HG03342 (cell line): Measurements from ENCODE around the gene ANKRD37.

Experiments used
- ATAC-seq: cut with Tn5 transposase; IDR thresholded peaks from one replicate; pipeline ENCODE4 v1.9.1; 2021; ENCODE audit warnings: mild to moderate bottlenecking, moderate library complexity; ENCODE audit not compliant: unreplicated experiment

Gene ANKRD37

DNA sequence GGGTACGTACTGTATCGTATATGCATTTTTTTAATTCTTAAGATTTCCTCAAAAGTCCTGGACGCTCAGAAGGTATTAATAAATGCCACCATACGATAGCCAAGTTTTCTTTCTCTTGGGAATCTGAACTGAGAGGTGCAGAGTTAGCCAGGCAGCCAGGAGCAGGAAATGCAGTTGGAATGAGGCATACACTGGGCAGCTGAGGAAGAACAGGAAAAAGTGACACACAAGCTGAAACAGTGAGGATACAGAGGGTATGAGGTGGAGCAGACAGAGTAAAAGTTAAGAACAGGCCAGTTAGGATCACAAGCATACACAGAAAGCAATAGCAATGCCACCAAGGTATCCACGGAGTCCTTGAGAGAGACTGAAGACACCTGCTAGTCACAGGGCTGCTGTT, 15.8 kb downstream of the ANKRD37 start:
- no peak for ATAC-seq

DNA sequence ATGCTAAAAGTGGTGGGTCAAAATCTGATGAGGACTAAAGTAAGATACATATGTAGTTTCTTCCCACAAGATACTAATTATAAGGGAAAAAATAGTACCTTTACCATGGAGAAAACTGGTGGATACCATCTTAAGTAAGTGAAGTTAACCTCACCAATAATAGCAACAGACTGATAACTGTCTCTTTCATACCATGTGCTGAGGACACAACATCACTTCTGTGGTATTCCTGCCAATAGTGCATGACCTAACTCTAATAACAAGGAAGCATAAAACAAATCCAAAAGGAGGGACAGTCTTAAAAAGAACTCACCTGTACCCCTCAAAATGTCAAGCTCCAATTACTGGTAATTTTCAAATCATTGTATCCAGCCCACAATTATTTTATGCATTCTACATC, 20.3 kb downstream of the ANKRD37 start:
- ATAC-seq: no peak

DNA sequence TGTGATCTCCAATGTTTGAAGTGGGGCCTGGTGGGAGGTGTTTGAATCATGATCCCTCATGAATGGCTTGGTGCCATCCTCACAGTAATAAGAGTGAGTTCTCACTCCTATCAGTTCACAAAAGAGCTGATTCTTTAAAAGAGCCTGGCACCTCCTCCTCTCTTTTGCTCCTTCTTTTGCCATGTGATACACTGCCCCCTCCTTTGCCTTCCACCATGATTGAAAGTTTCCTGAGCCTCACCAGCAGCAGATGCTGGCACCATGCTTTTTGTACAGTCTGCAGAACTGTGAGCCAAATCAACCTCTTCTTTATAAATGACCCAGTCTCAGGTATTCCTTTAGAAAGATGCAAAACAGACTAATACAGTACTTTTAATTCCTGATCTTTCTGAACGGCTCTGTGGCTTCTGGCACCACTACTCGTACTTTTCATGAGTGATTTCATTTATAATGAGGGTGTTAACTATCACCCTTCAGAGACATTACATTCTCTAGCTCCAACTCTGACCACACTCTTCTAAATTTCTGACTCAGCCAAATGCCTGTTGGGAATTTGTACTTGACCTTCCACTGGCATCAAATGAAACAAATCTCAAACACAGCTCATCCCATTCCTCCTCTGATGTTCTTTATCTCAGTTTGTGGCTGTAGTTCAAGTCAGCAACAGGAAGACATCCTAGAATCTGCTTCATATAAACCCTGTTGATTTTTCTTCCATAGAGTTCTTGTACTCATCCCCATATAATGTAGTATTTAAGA, 24.9 kb downstream of the ANKRD37 start:
- no peak for ATAC-seq

DNA sequence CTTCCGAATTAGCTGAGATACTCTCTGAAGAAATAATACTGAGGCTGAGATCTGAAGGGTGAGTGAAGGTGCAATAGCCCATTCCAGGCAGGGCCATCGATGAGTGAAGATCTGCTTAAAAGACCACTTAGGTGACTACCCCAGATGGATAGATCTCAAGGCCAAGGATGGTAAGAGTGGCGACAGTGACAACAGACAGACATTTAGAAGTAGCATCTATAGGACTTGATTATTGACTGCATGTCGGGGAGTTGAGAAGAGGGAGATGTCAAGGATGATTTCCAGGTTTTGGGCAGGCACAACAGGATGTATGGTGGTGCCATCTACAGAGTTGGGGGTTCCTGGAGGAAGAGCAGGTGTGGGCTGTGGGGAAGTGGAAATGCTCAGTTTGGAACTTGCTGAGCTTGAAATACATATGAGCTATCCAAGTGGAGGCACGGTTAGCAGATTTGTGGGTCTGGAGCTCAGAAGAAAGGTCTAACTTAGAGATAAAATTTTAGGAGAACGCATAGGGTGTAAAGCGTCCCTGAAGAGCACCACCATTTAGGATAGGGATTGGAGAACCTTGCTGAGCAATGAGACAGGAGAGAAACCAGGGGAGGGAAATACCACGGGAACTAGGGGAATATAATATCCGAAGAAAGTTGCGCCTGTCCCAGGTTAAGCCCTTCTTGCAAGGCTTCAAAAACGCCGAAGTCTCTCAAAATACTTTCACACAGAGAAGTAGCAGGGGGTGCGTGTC, 28.4 kb downstream of the ANKRD37 start:
- ATAC-seq: no peak

DNA sequence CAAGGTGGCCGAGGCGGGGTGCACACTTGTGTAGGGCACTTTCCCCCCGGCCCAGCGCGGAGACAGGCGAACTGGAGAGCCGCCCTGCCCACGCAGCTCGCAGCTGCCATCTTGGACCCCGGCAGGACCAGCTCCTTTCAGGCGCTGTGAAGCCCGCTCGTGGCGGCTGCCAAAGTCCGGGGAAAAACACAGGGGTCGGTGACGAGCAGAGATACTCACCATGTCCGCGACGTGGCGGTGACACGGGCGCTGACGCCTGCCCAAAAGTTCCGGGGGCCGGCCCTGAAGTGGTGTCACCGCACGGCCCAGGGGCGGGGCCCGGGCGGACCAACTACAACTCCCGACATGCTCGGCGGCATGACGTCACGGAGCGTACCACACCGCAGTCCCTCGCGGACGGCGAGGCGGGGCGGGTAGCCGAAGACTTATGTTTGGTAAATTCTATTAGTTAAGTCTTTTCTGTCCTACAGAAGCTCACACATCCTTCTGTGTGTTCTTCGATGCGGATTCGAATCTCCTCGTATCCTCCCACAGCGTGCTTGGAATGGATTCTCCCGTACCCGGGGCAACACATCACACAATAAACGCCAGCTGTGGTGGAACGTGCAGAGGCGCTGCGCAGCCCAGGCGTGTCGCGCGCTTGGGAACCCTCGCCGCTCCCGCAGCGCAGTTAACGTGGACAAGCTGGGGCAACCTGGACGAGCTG, 29.2 kb downstream of the ANKRD37 start, which contains the start of gene UFSP2:
Gene UFSP2 (minus strand): TSS at position 318 of the 706 bp plus-strand sequence. CDS start 96 bp downstream, at position 222.
- peak; percentile 91 for ATAC-seq

DNA sequence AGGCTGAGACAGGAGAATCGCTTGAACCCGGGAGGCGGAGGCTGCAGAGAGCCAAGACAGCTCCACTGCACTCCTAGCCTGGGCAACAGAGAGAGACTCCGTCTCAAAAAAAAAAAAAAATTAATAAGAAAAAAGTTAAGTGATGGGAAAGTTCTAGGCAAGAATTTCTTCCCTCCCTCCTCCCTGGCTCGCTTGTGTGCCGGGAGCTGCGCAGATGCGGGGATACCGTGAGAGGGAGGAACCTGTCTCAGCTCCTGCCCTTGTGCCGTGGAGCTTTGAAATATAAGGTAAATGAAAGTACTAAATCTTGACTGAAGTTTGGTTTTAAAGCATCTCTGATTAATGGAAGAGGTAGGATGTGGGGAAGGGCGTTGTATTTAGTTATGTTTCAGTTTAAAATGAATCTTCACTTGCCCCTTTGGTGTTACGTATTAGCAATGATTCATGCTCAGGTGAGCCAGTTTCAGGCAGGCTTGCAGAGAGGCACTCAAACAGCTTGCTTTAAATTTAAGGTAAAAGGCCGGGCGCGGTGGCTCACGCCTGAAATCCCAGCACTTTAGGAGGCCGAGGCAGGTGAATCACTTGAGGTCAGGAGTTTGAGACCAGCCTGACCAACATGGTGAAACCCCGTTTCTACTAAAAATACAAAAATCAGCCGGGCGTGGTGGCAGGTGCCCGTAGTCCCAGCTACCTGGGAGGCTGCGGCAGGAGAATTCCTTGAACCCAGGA, 30.5 kb downstream of the ANKRD37 start:
- ATAC-seq: no peak

DNA sequence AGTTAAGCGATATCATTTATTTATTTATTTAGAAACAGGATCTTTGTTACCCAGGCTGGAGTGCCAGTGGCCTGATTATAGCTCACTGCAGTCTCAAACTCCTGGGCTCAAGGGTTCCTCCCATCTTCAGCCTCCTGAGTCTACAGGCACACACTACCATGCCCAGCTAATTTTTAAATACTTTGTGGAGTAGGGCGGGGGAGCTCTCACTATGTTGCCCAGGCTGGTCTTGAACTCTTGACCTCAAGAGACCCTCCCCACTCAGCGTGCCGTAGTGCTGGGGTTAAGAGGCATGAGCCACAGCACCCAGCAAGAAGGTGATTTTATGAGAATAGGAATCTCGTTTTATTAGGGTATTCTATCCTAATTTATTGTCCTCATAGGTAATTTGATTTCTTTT, 33.0 kb downstream of the ANKRD37 start:
- ATAC-seq: no peak

DNA sequence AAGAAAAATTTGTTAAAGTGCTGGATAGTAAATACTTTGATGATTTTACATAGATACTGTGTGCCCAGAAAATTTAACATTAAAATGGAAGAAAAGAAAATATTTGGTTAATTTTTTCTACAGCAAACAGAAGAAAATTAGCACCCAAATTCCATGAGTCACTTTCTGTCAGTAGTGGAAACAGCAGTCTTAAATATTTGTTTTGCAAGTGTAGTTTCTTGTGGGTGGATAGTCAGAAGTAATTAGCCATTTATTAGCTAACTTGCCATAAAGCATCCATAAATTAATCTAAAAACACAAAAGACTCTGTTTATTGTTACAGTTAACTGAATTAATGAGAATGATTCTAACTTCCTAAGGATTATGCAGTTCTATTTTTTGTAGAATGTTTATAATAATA, 38.8 kb downstream of the ANKRD37 start:
- ATAC-seq: no peak

DNA sequence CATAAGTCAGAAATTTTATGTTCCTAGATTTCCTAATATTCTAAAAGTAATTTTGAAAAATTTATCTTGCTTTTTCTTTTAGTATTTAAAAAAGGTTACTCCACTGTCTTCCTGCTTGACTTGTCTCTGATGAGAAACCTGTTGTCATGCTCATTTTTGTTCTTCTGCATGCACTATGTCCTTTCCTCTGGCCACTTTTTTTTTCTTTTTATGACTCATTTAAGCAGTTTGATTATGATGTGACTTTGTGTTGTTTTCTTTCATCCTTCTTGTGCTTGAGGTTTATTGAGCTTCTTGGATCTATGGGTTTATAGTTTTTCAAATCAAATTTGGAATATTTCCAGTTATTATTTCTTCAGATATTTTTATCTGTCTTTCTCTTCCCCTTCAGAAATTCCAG, 41.2 kb downstream of the ANKRD37 start:
- ATAC-seq: peak; percentile 70

DNA sequence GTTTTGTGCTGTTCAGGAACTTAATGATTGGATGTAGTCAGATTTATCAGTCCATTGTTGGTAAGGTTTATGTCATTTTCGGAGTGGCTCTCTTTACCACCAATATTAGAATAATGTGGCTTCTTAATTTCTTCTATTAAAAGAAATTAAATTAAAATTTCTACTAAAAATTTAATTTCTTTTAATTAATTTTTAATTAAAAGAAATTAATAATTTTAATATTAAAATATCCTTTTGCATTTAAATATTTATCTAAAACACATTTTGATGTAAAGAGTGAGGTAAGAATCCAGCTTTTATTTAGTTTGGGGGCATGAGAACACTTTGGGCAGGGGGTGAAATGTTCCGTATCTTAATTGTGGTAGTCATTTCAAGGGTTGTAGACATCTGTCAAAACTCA, 44.8 kb downstream of the ANKRD37 start:
- ATAC-seq: no peak

DNA sequence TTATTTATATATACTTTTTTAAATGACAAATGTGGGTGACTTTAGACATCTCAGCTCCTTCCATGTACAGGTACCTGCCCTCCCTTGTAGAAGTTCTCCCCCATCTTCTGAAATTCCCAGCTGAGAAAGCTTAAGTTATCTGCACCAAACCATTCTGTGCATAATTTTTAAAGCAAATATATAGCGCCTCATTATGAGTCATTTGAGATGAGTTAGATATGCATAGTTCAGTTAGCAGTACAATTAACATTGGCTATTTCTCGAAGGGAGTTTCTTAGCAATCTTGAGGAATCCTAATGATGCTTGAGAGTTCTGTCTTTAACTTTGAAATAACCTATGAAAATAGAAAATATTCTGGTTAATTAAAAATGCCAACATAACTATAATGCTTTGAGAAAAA, 48.6 kb downstream of the ANKRD37 start:
- ATAC-seq: no peak
